ENCODE data around the gene TMEM109.
A peak's percentile ranks its signal among the peaks of the same experiment; 100 is the strongest.
"Not testable (repeated sequence)": the region's sequence is repeated elsewhere in the genome, so short reads cannot be mapped to it uniquely, and the experiment has no call there.

The TMEM109 gene

GRCh38 chr11:60905047-60905446 lies 8.9 kb upstream of the TMEM109 start:
- H3K9me3 ChIP-seq (ENCODE audit: severe bottlenecking) = no peaks in the 10 kb centered on the region
- peaks cover 49% of the 10 kb centered on the region for H3K36me3 ChIP-seq (ENCODE audit: low read depth)
- H3K4me1 ChIP-seq (ENCODE audit: insufficient read depth, poor library complexity, severe bottlenecking) = peaks cover 6% of the 10 kb centered on the region
- H3K27me3 ChIP-seq (ENCODE audit: insufficient read depth, poor library complexity, severe bottlenecking) = no peaks in the 10 kb centered on the region
- TF ChIP-seq, protein P1, sequence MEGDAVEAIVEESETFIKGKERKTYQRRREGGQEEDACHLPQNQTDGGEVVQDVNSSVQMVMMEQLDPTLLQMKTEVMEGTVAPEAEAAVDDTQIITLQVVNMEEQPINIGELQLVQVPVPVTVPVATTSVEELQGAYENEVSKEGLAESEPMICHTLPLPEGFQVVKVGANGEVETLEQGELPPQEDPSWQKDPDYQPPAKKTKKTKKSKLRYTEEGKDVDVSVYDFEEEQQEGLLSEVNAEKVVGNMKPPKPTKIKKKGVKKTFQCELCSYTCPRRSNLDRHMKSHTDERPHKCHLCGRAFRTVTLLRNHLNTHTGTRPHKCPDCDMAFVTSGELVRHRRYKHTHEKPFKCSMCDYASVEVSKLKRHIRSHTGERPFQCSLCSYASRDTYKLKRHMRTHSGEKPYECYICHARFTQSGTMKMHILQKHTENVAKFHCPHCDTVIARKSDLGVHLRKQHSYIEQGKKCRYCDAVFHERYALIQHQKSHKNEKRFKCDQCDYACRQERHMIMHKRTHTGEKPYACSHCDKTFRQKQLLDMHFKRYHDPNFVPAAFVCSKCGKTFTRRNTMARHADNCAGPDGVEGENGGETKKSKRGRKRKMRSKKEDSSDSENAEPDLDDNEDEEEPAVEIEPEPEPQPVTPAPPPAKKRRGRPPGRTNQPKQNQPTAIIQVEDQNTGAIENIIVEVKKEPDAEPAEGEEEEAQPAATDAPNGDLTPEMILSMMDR (IDR thresholded peaks at IDR 0.05; ENCODE audit: poor library complexity, severe bottlenecking) = no peak
- no peak for DNase-seq (ENCODE audit: low spot score)
- peak overlapping the region; percentile 94 for H3K4me3 ChIP-seq (ENCODE audit: severe bottlenecking)
- ATAC-seq (ENCODE audit: low read depth) = no peak
- peak overlapping the region; percentile 83 for H3K27ac ChIP-seq (ENCODE audit: poor library complexity, severe bottlenecking)

DNA sequence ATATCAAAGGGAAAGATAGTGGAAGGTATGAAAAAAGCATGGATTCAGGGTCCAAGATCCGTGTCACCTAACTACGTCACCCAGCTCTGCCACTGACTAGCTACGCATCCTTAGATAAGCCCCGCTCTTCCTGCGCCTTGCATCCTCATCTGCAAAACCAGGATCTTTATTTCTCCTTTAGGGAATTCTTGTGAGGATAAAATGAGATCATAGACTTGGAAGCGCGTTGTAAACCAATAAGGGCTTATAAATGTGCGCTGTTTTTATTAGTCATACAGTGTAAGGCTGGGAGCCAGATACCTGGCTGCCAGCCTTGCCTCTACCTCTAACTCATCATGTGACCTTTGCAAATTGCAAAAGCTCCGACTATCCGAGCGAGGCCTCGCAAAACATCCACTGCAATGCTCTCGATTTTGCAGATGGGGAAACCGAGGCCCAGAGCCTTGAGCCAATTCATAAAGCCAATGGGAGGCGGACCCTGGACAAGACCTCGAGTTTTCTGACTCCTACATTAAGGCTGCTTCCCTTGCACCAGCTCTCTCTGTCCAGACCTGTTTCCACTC lies 8.3 kb upstream of the TMEM109 start:
- DNase-seq (ENCODE audit: low spot score) (no peak), ATAC-seq (ENCODE audit: low read depth) (peak; percentile 69)
- H3K27ac ChIP-seq (ENCODE audit: poor library complexity, severe bottlenecking) = peak overlapping the region; percentile 83

GRCh38 chr11:60906132-60906972 lies 7.6 kb upstream of the TMEM109 start, which contains the start of gene PRPF19:
Gene PRPF19 (minus strand): TSS chr11:60906585. CDS start chr11:60906382, 203 bp downstream.
- H3K4me3 ChIP-seq (ENCODE audit: severe bottlenecking) = peak within 1 kb of the TSS; percentile 94
- H3K36me3 ChIP-seq (ENCODE audit: low read depth) = peaks cover 39% of the 10 kb centered on the region
- DNase-seq (ENCODE audit: low spot score) (peak; percentile 89), ATAC-seq (ENCODE audit: low read depth) (peak; percentile 92)
- TF ChIP-seq, protein P1 (IDR thresholded peaks at IDR 0.05; ENCODE audit: poor library complexity, severe bottlenecking) = no peak
- H3K4me1 ChIP-seq (ENCODE audit: insufficient read depth, poor library complexity, severe bottlenecking) = peaks cover 6% of the 10 kb centered on the region
- peak within 1 kb of the TSS; percentile 83 for H3K27ac ChIP-seq (ENCODE audit: poor library complexity, severe bottlenecking)
- H3K27me3 ChIP-seq (ENCODE audit: insufficient read depth, poor library complexity, severe bottlenecking) = no peaks in the 10 kb centered on the region
- no peaks in the 10 kb centered on the region for H3K9me3 ChIP-seq (ENCODE audit: severe bottlenecking)

More for the DNA sequence above, 8.3 kb upstream of the TMEM109 start:
- H3K9me3 ChIP-seq (ENCODE audit: severe bottlenecking) = no peaks in the 10 kb centered on the region
- peak overlapping the region; percentile 94 for H3K4me3 ChIP-seq (ENCODE audit: severe bottlenecking)
- TF ChIP-seq, protein P1 (IDR thresholded peaks at IDR 0.05; ENCODE audit: poor library complexity, severe bottlenecking) = no peak
- H3K4me1 ChIP-seq (ENCODE audit: insufficient read depth, poor library complexity, severe bottlenecking) = peaks cover 6% of the 10 kb centered on the region
- H3K36me3 ChIP-seq (ENCODE audit: low read depth) = peaks cover 43% of the 10 kb centered on the region
- no peaks in the 10 kb centered on the region for H3K27me3 ChIP-seq (ENCODE audit: insufficient read depth, poor library complexity, severe bottlenecking)

- Histone ChIP-seq H3K36me3 (ENCODE audit: low read depth) (peaks cover 14% of the 10 kb centered on the region), H3K27ac (ENCODE audit: poor library complexity, severe bottlenecking) (no peak overlapping the region), H3K9me3 (ENCODE audit: severe bottlenecking) (no peaks in the 10 kb centered on the region), H3K27me3 (ENCODE audit: insufficient read depth, poor library complexity, severe bottlenecking) (no peaks in the 10 kb centered on the region), H3K4me1 (ENCODE audit: insufficient read depth, poor library complexity, severe bottlenecking) (peaks cover 6% of the 10 kb centered on the region), H3K4me3 (ENCODE audit: severe bottlenecking) (no peak overlapping the region)
- TF ChIP-seq, protein P1 (IDR thresholded peaks at IDR 0.05; ENCODE audit: poor library complexity, severe bottlenecking) = no peak
- DNase-seq (ENCODE audit: low spot score) (no peak), ATAC-seq (ENCODE audit: low read depth) (no peak)
Observed at GRCh38 chr11:60908803-60909202, 5.2 kb upstream of the TMEM109 start.

GRCh38 chr11:60909680-60910280 lies 4.2 kb upstream of the TMEM109 start:
- not testable (repeated sequence) for H3K27me3 ChIP-seq (ENCODE audit: insufficient read depth, poor library complexity, severe bottlenecking); H3K4me1 ChIP-seq (ENCODE audit: insufficient read depth, poor library complexity, severe bottlenecking); ATAC-seq (ENCODE audit: low read depth); DNase-seq (ENCODE audit: low spot score); H3K4me3 ChIP-seq (ENCODE audit: severe bottlenecking); H3K9me3 ChIP-seq (ENCODE audit: severe bottlenecking); H3K36me3 ChIP-seq (ENCODE audit: low read depth); H3K27ac ChIP-seq (ENCODE audit: poor library complexity, severe bottlenecking)
